ENCODE results near the gene SPOUT1. TPM values are rescaled to one million over a fixed set of nuclear protein-coding genes. Genes with fewer than 3 reads are reported as not detected.

SPOUT1 gene
- total and polyA plus RNA-seq, 2 donors from 2014 or later (not counting 2 experiments from before 2014, with no cell fraction given) = 35.9 to 58.9 TPM

Other genes starting within 250 kb of the SPOUT1 start
- 66.6 and 77.3 TPM in 2 replicates for gene DYNC2I2, start 172.9 kb downstream of the SPOUT1 start, total RNA-seq
- gene DYNC2I2, start 172.9 kb downstream of the SPOUT1 start, polyA plus RNA-seq = 84.8 and 92.9 TPM in 2 replicates
- 400 and 487 TPM in 2 replicates for gene SET, start 140.6 kb downstream of the SPOUT1 start, total RNA-seq
- 221 and 296 TPM in 2 replicates for gene SET, start 140.6 kb downstream of the SPOUT1 start, polyA plus RNA-seq
- gene PKN3, start 127.3 kb downstream of the SPOUT1 start, total RNA-seq = 7.1 and 9.3 TPM in 2 replicates
- 7.7 and 8.8 TPM in 2 replicates for gene PKN3, start 127.3 kb downstream of the SPOUT1 start, polyA plus RNA-seq
- 66.8 and 76.8 TPM in 2 replicates for gene ZDHHC12, start 105.7 kb downstream of the SPOUT1 start, total RNA-seq
- 115 and 122 TPM in 2 replicates for gene ZDHHC12, start 105.7 kb downstream of the SPOUT1 start, polyA plus RNA-seq
- 13.2 and 15.6 TPM in 2 replicates for gene ZER1, start 57.9 kb downstream of the SPOUT1 start, total RNA-seq
- 9.5 and 10.4 TPM in 2 replicates for gene ZER1, start 57.9 kb downstream of the SPOUT1 start, polyA plus RNA-seq
- 12.5 and 12.6 TPM in 2 replicates for gene TBC1D13, start 42.5 kb downstream of the SPOUT1 start, total RNA-seq
- 10.5 and 10.8 TPM in 2 replicates for gene TBC1D13, start 42.5 kb downstream of the SPOUT1 start, polyA plus RNA-seq
- 15.5 and 17.9 TPM in 2 replicates for gene ENDOG, start 11.3 kb downstream of the SPOUT1 start, total RNA-seq
- 24.4 and 26.3 TPM in 2 replicates for gene ENDOG, start 11.3 kb downstream of the SPOUT1 start, polyA plus RNA-seq
- gene KYAT1, start 52.2 kb upstream of the SPOUT1 start, total RNA-seq = 13.2 and 16.2 TPM in 2 replicates
- 13.0 and 16.4 TPM in 2 replicates for gene KYAT1, start 52.2 kb upstream of the SPOUT1 start, polyA plus RNA-seq
- gene LRRC8A, start 52.3 kb upstream of the SPOUT1 start, total RNA-seq = 127 and 152 TPM in 2 replicates
- gene LRRC8A, start 52.3 kb upstream of the SPOUT1 start, polyA plus RNA-seq = 74.0 and 81.3 TPM in 2 replicates
- 8.2 and 12.9 TPM in 2 replicates for gene PHYHD1, start 91.2 kb upstream of the SPOUT1 start, total RNA-seq
- gene PHYHD1, start 91.2 kb upstream of the SPOUT1 start, polyA plus RNA-seq = 11.6 and 19.9 TPM in 2 replicates
- 21.1 and 21.5 TPM in 2 replicates for gene DOLK, start 117.8 kb upstream of the SPOUT1 start, total RNA-seq
- gene DOLK, start 117.8 kb upstream of the SPOUT1 start, polyA plus RNA-seq = 20.2 and 22.0 TPM in 2 replicates
- 55.3 and 61.2 TPM in 2 replicates for gene NUP188, start 117.9 kb upstream of the SPOUT1 start, total RNA-seq
- 21.9 and 26.5 TPM in 2 replicates for gene NUP188, start 117.9 kb upstream of the SPOUT1 start, polyA plus RNA-seq
- gene SH3GLB2, start 198.5 kb upstream of the SPOUT1 start, total RNA-seq = 43.9 and 51.9 TPM in 2 replicates
- 70.8 and 80.8 TPM in 2 replicates for gene SH3GLB2, start 198.5 kb upstream of the SPOUT1 start, polyA plus RNA-seq
- gene MIGA2, start 206.8 kb upstream of the SPOUT1 start, total RNA-seq = 15.2 and 17.6 TPM in 2 replicates
- 10.9 and 11.7 TPM in 2 replicates for gene MIGA2, start 206.8 kb upstream of the SPOUT1 start, polyA plus RNA-seq